WTC11 (cell line): ENCODE measurements around the gene HCRT. TPM values are rescaled to one million over a fixed set of nuclear protein-coding genes. Genes with fewer than 3 reads are reported as not detected.

ENCODE experiments used
- ELF4 ChIP-seq: sonication (generic); formaldehyde crosslinking; IDR thresholded peaks from 2 replicates; pipeline ENCODE4 v1.8.1; 2022; ENCODE audit warnings: low read depth, mild to moderate bottlenecking, moderate library complexity, missing genetic modification reagents
- ESRRA ChIP-seq: sonication (generic); formaldehyde crosslinking; IDR thresholded peaks from 2 replicates; pipeline ENCODE4 v1.8.1; 2022; ENCODE audit warnings: mild to moderate bottlenecking, missing genetic modification reagents, borderline replicate concordance
- FOXP1 ChIP-seq: sonication (generic); formaldehyde crosslinking; IDR thresholded peaks from 2 replicates; pipeline ENCODE4 v1.8.0; 2022; ENCODE audit warnings: missing genetic modification reagents, mild to moderate bottlenecking, moderate library complexity, borderline replicate concordance
- GTF2I ChIP-seq: fragments of 250-450 bp; sonication (Bioruptor Pico); conservative IDR thresholded peaks from 2 replicates; pipeline ENCODE4 v1.4.0; 2021; ENCODE audit warnings: mild to moderate bottlenecking
- HMGA2 ChIP-seq: fragments of 250-450 bp; sonication (Bioruptor Pico); IDR thresholded peaks from 2 replicates; pipeline ENCODE4 v1.4.0; 2021; ENCODE audit warnings: mild to moderate bottlenecking, moderate library complexity
- JAZF1 ChIP-seq: fragments of 250-450 bp; sonication (Bioruptor Pico); IDR thresholded peaks from 2 replicates; pipeline ENCODE4 v1.9.0; 2021; ENCODE audit warnings: moderate library complexity, mild to moderate bottlenecking, inconsistent platforms
- JUN ChIP-seq: sonication (generic); formaldehyde crosslinking; IDR thresholded peaks from 2 replicates; pipeline ENCODE4 v1.8.0; 2023; ENCODE audit warnings: mild to moderate bottlenecking, missing genetic modification reagents
- KAT7 ChIP-seq: sonication (generic); formaldehyde crosslinking; IDR thresholded peaks from 2 replicates; pipeline ENCODE4 v1.8.1; 2023; ENCODE audit warnings: missing genetic modification reagents, mild to moderate bottlenecking, borderline replicate concordance
- SMAD4 ChIP-seq: sonication (generic); formaldehyde crosslinking; IDR thresholded peaks from 2 replicates; pipeline ENCODE4 v1.8.0; 2022; ENCODE audit warnings: mild to moderate bottlenecking, missing genetic modification reagents
- TEAD4 ChIP-seq: sonication (generic); formaldehyde crosslinking; IDR thresholded peaks from 2 replicates; pipeline ENCODE4 v1.8.0; 2022; ENCODE audit warnings: mild to moderate bottlenecking, missing genetic modification reagents
- ZNF138 ChIP-seq: sonication (generic); formaldehyde crosslinking; conservative IDR thresholded peaks from 2 replicates; pipeline ENCODE4 v1.8.1; 2022; ENCODE audit warnings: mild to moderate bottlenecking, moderate library complexity, missing genetic modification reagents
- ZNF219 ChIP-seq: sonication (generic); formaldehyde crosslinking; IDR thresholded peaks from 2 replicates; pipeline ENCODE4 v1.8.0; 2023; ENCODE audit warnings: missing genetic modification reagents, mild to moderate bottlenecking, borderline replicate concordance
- ZNF317 ChIP-seq: sonication (generic); formaldehyde crosslinking; IDR thresholded peaks from 2 replicates; pipeline ENCODE4 v1.8.1; 2023; ENCODE audit warnings: low read depth, mild to moderate bottlenecking, moderate library complexity, missing genetic modification reagents, borderline replicate concordance
- ZNF423 ChIP-seq: fragments of 250-450 bp; sonication (Bioruptor Pico); IDR thresholded peaks from 2 replicates; pipeline ENCODE4 v2.1.2; 2022; ENCODE audit warnings: mild to moderate bottlenecking, moderate library complexity
- total RNA-seq: library from RNA; stranded (reverse); gene quantifications from 3 replicates; pipeline ENCODE4 v1.2.3, GENCODE V29; 2021
- TF ChIP-seq, protein P1 (sequence below): sonication (generic); formaldehyde crosslinking; IDR thresholded peaks from 2 replicates; pipeline ENCODE4 v1.8.1; 2022; ENCODE audit warnings: missing genetic modification reagents, borderline replicate concordance
- TF ChIP-seq, protein P2 (sequence below): sonication (generic); formaldehyde crosslinking; IDR thresholded peaks from 2 replicates; pipeline ENCODE4 v1.8.1; 2023; ENCODE audit warnings: mild to moderate bottlenecking, missing genetic modification reagents, borderline replicate concordance
- TF ChIP-seq, protein P3 (sequence below): sonication (generic); formaldehyde crosslinking; IDR thresholded peaks from 2 replicates; pipeline ENCODE4 v1.8.1; 2022; ENCODE audit warnings: low read depth, mild to moderate bottlenecking, moderate library complexity, missing genetic modification reagents, borderline replicate concordance
- TF ChIP-seq, protein P4 (sequence below): sonication (generic); formaldehyde crosslinking; IDR thresholded peaks from 2 replicates; pipeline ENCODE4 v1.8.1; 2023; ENCODE audit warnings: mild to moderate bottlenecking, missing genetic modification reagents
- TF ChIP-seq, protein P5 (sequence below): sonication (generic); formaldehyde crosslinking; IDR thresholded peaks from 2 replicates; pipeline ENCODE4 v1.8.0; 2022; ENCODE audit warnings: mild to moderate bottlenecking, missing genetic modification reagents
- TF ChIP-seq, protein P6 (sequence below): sonication (generic); formaldehyde crosslinking; IDR thresholded peaks from 2 replicates; pipeline ENCODE4 v1.8.1; 2023; ENCODE audit warnings: mild to moderate bottlenecking, missing genetic modification reagents
- TF ChIP-seq, protein P7 (sequence below): sonication (generic); formaldehyde crosslinking; IDR thresholded peaks from 2 replicates; pipeline ENCODE4 v1.8.0; 2023; ENCODE audit warnings: mild to moderate bottlenecking, missing genetic modification reagents

Gene HCRT
- total RNA-seq, 1 experiment from 2014 or later: not detected

DNA sequence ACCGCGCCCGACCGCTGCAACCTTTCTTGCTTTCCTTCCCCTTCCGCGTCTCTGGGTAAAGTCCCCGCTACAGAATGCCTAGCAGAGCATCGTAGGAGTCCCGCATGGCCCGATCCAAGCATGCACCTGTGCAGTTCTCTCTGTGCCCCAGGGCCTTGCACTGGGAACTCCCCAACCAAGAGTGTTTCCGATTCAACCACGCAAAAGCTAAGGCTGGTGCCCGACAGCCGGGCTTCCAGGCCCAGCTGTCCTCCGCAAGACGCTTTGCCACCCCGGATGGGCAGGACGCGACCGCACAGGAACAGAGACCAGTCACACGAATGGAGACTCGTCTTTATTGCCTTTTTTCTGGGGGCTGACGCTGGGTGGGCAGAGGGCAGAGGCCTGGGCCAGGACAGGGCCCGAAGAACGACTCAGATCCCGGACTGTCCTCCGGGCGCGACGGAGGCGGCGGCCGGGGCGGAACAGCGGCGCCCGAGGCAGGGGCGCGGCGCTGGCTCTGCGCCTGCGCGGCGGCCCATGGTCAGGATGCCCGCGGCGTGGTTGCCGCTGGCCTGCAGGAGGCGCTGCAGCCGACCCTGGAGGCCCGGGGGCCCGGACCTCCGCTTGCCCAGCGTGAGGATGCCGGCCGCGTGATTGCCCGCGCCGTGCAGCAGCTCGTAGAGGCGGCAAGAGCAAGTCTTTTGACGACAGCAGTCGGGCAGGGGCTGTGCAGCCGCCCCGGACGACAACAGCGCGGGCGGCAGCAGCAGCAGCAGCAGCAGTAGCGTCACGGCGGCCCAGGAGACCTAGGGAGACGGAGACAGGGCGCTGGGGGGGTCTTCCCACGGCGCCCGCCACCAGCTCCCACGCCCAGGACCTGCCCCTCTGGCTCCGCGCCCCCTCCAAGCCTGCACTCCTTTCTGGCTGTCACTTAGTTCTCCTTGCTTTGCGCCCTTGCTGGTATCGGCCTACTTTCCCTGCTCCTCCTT lies 1.2 kb downstream of the HCRT start (continued):
- TF ChIP-seq, protein P1, sequence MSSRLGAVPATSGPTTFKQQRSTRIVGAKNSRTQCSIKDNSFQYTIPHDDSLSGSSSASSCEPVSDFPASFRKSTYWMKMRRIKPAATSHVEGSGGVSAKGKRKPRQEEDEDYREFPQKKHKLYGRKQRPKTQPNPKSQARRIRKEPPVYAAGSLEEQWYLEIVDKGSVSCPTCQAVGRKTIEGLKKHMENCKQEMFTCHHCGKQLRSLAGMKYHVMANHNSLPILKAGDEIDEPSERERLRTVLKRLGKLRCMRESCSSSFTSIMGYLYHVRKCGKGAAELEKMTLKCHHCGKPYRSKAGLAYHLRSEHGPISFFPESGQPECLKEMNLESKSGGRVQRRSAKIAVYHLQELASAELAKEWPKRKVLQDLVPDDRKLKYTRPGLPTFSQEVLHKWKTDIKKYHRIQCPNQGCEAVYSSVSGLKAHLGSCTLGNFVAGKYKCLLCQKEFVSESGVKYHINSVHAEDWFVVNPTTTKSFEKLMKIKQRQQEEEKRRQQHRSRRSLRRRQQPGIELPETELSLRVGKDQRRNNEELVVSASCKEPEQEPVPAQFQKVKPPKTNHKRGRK (CRISPR knock-in tag): no peak
- peak; percentile 97 for TF ChIP-seq JUN
- TF ChIP-seq ZNF219: peak; percentile 90; the same call in 1 of the 2 replicates
- TF ChIP-seq JAZF1 (CRISPR knock-in tag): no peak
- TF ChIP-seq, protein P2, sequence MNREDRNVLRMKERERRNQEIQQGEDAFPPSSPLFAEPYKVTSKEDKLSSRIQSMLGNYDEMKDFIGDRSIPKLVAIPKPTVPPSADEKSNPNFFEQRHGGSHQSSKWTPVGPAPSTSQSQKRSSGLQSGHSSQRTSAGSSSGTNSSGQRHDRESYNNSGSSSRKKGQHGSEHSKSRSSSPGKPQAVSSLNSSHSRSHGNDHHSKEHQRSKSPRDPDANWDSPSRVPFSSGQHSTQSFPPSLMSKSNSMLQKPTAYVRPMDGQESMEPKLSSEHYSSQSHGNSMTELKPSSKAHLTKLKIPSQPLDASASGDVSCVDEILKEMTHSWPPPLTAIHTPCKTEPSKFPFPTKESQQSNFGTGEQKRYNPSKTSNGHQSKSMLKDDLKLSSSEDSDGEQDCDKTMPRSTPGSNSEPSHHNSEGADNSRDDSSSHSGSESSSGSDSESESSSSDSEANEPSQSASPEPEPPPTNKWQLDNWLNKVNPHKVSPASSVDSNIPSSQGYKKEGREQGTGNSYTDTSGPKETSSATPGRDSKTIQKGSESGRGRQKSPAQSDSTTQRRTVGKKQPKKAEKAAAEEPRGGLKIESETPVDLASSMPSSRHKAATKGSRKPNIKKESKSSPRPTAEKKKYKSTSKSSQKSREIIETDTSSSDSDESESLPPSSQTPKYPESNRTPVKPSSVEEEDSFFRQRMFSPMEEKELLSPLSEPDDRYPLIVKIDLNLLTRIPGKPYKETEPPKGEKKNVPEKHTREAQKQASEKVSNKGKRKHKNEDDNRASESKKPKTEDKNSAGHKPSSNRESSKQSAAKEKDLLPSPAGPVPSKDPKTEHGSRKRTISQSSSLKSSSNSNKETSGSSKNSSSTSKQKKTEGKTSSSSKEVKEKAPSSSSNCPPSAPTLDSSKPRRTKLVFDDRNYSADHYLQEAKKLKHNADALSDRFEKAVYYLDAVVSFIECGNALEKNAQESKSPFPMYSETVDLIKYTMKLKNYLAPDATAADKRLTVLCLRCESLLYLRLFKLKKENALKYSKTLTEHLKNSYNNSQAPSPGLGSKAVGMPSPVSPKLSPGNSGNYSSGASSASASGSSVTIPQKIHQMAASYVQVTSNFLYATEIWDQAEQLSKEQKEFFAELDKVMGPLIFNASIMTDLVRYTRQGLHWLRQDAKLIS (CRISPR knock-in tag): peak; percentile 26; the same call in 1 of the 2 replicates
- no peak for TF ChIP-seq HMGA2 (CRISPR knock-in tag)
- TF ChIP-seq, protein P3, sequence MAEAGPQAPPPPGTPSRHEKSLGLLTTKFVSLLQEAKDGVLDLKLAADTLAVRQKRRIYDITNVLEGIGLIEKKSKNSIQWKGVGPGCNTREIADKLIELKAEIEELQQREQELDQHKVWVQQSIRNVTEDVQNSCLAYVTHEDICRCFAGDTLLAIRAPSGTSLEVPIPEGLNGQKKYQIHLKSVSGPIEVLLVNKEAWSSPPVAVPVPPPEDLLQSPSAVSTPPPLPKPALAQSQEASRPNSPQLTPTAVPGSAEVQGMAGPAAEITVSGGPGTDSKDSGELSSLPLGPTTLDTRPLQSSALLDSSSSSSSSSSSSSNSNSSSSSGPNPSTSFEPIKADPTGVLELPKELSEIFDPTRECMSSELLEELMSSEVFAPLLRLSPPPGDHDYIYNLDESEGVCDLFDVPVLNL: 0 out of 2 replicates have a peak, but pooled peaks have one; percentile 83
- no peak for TF ChIP-seq ZNF423 (CRISPR knock-in tag)
- TF ChIP-seq SMAD4 (CRISPR knock-in tag): peak; percentile 97
- TF ChIP-seq GTF2I (CRISPR knock-in tag): no peak
- TF ChIP-seq ZNF138 (CRISPR knock-in tag): peak; percentile 88; the same call in 1 of the 2 replicates
- peak; percentile 93 for TF ChIP-seq TEAD4 (CRISPR knock-in tag)
- peak; percentile 96 for TF ChIP-seq ESRRA (CRISPR knock-in tag)
- TF ChIP-seq, protein P4, sequence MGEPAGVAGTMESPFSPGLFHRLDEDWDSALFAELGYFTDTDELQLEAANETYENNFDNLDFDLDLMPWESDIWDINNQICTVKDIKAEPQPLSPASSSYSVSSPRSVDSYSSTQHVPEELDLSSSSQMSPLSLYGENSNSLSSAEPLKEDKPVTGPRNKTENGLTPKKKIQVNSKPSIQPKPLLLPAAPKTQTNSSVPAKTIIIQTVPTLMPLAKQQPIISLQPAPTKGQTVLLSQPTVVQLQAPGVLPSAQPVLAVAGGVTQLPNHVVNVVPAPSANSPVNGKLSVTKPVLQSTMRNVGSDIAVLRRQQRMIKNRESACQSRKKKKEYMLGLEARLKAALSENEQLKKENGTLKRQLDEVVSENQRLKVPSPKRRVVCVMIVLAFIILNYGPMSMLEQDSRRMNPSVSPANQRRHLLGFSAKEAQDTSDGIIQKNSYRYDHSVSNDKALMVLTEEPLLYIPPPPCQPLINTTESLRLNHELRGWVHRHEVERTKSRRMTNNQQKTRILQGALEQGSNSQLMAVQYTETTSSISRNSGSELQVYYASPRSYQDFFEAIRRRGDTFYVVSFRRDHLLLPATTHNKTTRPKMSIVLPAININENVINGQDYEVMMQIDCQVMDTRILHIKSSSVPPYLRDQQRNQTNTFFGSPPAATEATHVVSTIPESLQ (CRISPR knock-in tag): no peak
- TF ChIP-seq ZNF317: peak; percentile 71; the same call in 1 of the 2 replicates
- TF ChIP-seq, protein P5, sequence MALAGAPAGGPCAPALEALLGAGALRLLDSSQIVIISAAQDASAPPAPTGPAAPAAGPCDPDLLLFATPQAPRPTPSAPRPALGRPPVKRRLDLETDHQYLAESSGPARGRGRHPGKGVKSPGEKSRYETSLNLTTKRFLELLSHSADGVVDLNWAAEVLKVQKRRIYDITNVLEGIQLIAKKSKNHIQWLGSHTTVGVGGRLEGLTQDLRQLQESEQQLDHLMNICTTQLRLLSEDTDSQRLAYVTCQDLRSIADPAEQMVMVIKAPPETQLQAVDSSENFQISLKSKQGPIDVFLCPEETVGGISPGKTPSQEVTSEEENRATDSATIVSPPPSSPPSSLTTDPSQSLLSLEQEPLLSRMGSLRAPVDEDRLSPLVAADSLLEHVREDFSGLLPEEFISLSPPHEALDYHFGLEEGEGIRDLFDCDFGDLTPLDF: peak; percentile 97
- TF ChIP-seq, protein P6, sequence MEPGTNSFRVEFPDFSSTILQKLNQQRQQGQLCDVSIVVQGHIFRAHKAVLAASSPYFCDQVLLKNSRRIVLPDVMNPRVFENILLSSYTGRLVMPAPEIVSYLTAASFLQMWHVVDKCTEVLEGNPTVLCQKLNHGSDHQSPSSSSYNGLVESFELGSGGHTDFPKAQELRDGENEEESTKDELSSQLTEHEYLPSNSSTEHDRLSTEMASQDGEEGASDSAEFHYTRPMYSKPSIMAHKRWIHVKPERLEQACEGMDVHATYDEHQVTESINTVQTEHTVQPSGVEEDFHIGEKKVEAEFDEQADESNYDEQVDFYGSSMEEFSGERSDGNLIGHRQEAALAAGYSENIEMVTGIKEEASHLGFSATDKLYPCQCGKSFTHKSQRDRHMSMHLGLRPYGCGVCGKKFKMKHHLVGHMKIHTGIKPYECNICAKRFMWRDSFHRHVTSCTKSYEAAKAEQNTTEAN (CRISPR knock-in tag): peak; percentile 95
- TF ChIP-seq ELF4 (CRISPR knock-in tag): 0 out of 2 replicates have a peak, but pooled peaks have one; percentile 59
- peak; percentile 99 for TF ChIP-seq FOXP1 (CRISPR knock-in tag)
- TF ChIP-seq, protein P7, sequence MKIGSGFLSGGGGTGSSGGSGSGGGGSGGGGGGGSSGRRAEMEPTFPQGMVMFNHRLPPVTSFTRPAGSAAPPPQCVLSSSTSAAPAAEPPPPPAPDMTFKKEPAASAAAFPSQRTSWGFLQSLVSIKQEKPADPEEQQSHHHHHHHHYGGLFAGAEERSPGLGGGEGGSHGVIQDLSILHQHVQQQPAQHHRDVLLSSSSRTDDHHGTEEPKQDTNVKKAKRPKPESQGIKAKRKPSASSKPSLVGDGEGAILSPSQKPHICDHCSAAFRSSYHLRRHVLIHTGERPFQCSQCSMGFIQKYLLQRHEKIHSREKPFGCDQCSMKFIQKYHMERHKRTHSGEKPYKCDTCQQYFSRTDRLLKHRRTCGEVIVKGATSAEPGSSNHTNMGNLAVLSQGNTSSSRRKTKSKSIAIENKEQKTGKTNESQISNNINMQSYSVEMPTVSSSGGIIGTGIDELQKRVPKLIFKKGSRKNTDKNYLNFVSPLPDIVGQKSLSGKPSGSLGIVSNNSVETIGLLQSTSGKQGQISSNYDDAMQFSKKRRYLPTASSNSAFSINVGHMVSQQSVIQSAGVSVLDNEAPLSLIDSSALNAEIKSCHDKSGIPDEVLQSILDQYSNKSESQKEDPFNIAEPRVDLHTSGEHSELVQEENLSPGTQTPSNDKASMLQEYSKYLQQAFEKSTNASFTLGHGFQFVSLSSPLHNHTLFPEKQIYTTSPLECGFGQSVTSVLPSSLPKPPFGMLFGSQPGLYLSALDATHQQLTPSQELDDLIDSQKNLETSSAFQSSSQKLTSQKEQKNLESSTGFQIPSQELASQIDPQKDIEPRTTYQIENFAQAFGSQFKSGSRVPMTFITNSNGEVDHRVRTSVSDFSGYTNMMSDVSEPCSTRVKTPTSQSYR (CRISPR knock-in tag): peak; percentile 95
- peak; percentile 96 for TF ChIP-seq KAT7 (CRISPR knock-in tag)
